Endothelial cell of umbilical vein (primary cell): ENCODE measurements around the gene COG5. TPM values are rescaled to one million over a fixed set of nuclear protein-coding genes. Genes with fewer than 3 reads are reported as not detected.

ENCODE experiments used
- BruUV-seq: library from RNA; stranded (reverse); fragments of 400-500 nt; replicated peaks from 2 replicates; lab custom pipeline; 2021; lab: Mats Ljungman, UMichigan
- CTCF ChIA-PET: fragments of 300-600, 350-600 bp; sonication (Branson Sonifier 250); formaldehyde crosslinking; loops from one replicate; lab custom pipeline; 2021; ENCODE audit warnings: antibody characterized with exemption, inconsistent platforms; lab: Charles Lee
- POLR2A ChIA-PET: fragments of 300-600, 350-600 bp; sonication (Branson Sonifier 250); formaldehyde crosslinking; loops from one replicate; lab custom pipeline; 2021; ENCODE audit warnings: antibody characterized with exemption, inconsistent platforms; lab: Charles Lee
- DNase-seq: peaks from one replicate; pipeline ENCODE4 v3.0.0-alpha.2; 2011; ENCODE audit warnings: low read depth, low spot score
- FAIRE-seq: peaks from 2 replicates; lab custom pipeline; 2011; peaks lifted over from hg19 to GRCh38; lab: Jason Lieb, UNC
- H2AFZ ChIP-seq: 2 replicates; pipeline ENCODE4 v1.6.0; 2012; ENCODE audit warnings: low read depth, low read length, control low read depth, inconsistent platforms
- H3K27ac ChIP-seq: 2 replicates; pipeline ENCODE4 v1.5.1; 2011; ENCODE audit warnings: low read depth, mild to moderate bottlenecking, control low read depth, low read length, moderate library complexity; ENCODE audit not compliant: insufficient read depth
- H3K27me3 ChIP-seq, 2 experiments: 2 replicates each; pipeline versions ENCODE4 v1.6.0 to v1.6.1; 2011; ENCODE audit warnings: low read length in 2 of 2, mixed read lengths in 1 of 2; ENCODE audit not compliant: control insufficient read depth in 2 of 2, insufficient read depth in 2 of 2
- H3K36me3 ChIP-seq, 2 experiments: 2 replicates in 1 of 2; 3 replicates in 1 of 2; pipeline ENCODE4 v1.5.1; 2011; ENCODE audit warnings: low read length in 2 of 2, mild to moderate bottlenecking in 1 of 2, moderate library complexity in 1 of 2; ENCODE audit not compliant: control insufficient read depth in 2 of 2, insufficient read depth in 2 of 2; ENCODE audit errors: extremely low read depth in 1 of 2
- H3K4me1 ChIP-seq: 3 replicates; pipeline ENCODE4 v1.5.1; 2011; ENCODE audit warnings: mild to moderate bottlenecking, low read length; ENCODE audit not compliant: control insufficient read depth, insufficient read depth; ENCODE audit errors: extremely low read depth
- H3K4me2 ChIP-seq: 2 replicates; pipeline ENCODE4 v1.6.1; 2011; ENCODE audit warnings: low read length, control low read depth, mixed read lengths; ENCODE audit not compliant: insufficient read depth
- H3K4me3 ChIP-seq, 3 experiments: fragments of 200-600 bp in 1 of 3; sonication (generic), shearing (Covaris generic) in 1 of 3; replicated peaks in 1 of 3; 2 replicates each; pipeline ENCODE4 v1.5.1; 2011 to 2016; ENCODE audit warnings: control low read depth in 3 of 3, low read length in 3 of 3, mild to moderate bottlenecking in 2 of 3, inconsistent platforms in 1 of 3, low read depth in 1 of 3, moderate library complexity in 1 of 3; ENCODE audit not compliant: insufficient read depth in 1 of 3
- H3K79me2 ChIP-seq: 2 replicates; pipeline ENCODE4 v1.6.0; 2012; ENCODE audit warnings: low read length, inconsistent platforms; ENCODE audit not compliant: control insufficient read depth, insufficient read depth
- H3K9ac ChIP-seq: replicated peaks from 2 replicates; pipeline ENCODE3; 2011; ENCODE audit warnings: low read length, control low read depth; ENCODE audit not compliant: insufficient read depth; ENCODE audit errors: extremely low read depth
- H3K9me1 ChIP-seq: replicated peaks from 3 replicates; pipeline ENCODE4 v1.6.0; 2011; ENCODE audit warnings: mild to moderate bottlenecking, low read length; ENCODE audit not compliant: control insufficient read depth, insufficient read depth; ENCODE audit errors: extremely low read depth
- H3K9me3 ChIP-seq: replicated peaks from 2 replicates; pipeline ENCODE4 v1.5.1; 2012; ENCODE audit warnings: low read length, inconsistent platforms; ENCODE audit not compliant: control insufficient read depth, insufficient read depth
- H4K20me1 ChIP-seq: replicated peaks from 2 replicates; pipeline ENCODE3; 2011; ENCODE audit warnings: mild to moderate bottlenecking, low read length; ENCODE audit not compliant: control insufficient read depth, insufficient read depth; ENCODE audit errors: extremely low read depth
- CTCF ChIP-seq, 2 donors: IDR thresholded peaks; 1 replicate in 1 of 2; 2 replicates in 1 of 2; pipeline ENCODE4 v1.5.1; 2011; ENCODE audit warnings: low read length in 2 of 2, mild to moderate bottlenecking in 2 of 2, moderate library complexity in 2 of 2, control low read depth in 1 of 2, inconsistent platforms in 1 of 2, low read depth in 1 of 2; ENCODE audit not compliant: insufficient read depth in 1 of 2; ENCODE audit errors: extremely low read depth in 1 of 2
- EZH2 ChIP-seq: IDR thresholded peaks from 2 replicates; pipeline ENCODE4 v1.6.1; 2012; ENCODE audit warnings: borderline replicate concordance, low read depth, mild to moderate bottlenecking, moderate library complexity, low read length, inconsistent platforms; ENCODE audit not compliant: severe bottlenecking
- FOS ChIP-seq: IDR thresholded peaks from 2 replicates; pipeline ENCODE4 v1.6.1; 2011; ENCODE audit warnings: mild to moderate bottlenecking, low read length, moderate library complexity, borderline replicate concordance; ENCODE audit not compliant: insufficient read depth
- GATA2 ChIP-seq: IDR thresholded peaks from 2 replicates; pipeline ENCODE4 v1.7.0; 2011; ENCODE audit warnings: low read depth, mild to moderate bottlenecking, moderate library complexity, mixed read lengths, low read length; ENCODE audit not compliant: insufficient read length, insufficient read depth
- JUN ChIP-seq: IDR thresholded peaks from 2 replicates; pipeline ENCODE4 v1.6.1; 2011; ENCODE audit warnings: borderline replicate concordance, low read depth; ENCODE audit not compliant: insufficient read length, insufficient read depth
- MAX ChIP-seq: IDR thresholded peaks from 2 replicates; pipeline ENCODE4 v1.6.1; 2011; ENCODE audit not compliant: insufficient read depth, insufficient read length
- MYC ChIP-seq: IDR thresholded peaks from one replicate; pipeline ENCODE4 v1.6.1; 2011; ENCODE audit warnings: mild to moderate bottlenecking, low read depth, low read length
- POLR2A ChIP-seq: IDR thresholded peaks from 2 replicates; pipeline ENCODE4 v1.6.1; 2012; ENCODE audit warnings: low read depth, mild to moderate bottlenecking, control low read depth, low read length
- POLR2AphosphoS5 ChIP-seq: IDR thresholded peaks from 2 replicates; pipeline ENCODE4 v1.6.1; 2012; ENCODE audit warnings: low read depth, mild to moderate bottlenecking, control low read depth, low read length, moderate library complexity; ENCODE audit not compliant: insufficient read depth
- dilution Hi-C: fragments of 300-500 bp; cut with MboI; formaldehyde crosslinking; loops from one replicate; pipeline ENCODE4 v1.15.0; 2019; ENCODE audit warnings: low sequenced_read_pairs; ENCODE audit not compliant: extremely low pct_ligation_motif_present
- intact Hi-C: fragments of 100-400 bp; cut with micrococcal nuclease; formaldehyde crosslinking; loops from one replicate; pipeline ENCODE4 v1.10.0; 2022
- polyA plus RNA-seq, 4 experiments: library from polyadenylated mRNA; depleted of rRNA in 3 of 4; stranded (reverse) in 3 of 4; unstranded in 1 of 4; fragments of >200 nt; gene quantifications; 2 replicates each; pipeline versions ENCODE4 v1.2.1 to v1.2.3, GENCODE V29; 2011 to 2012; ENCODE audit warnings: missing spikeins in 1 of 4
- total RNA-seq: library from RNA; stranded (reverse); gene quantifications from 2 replicates; pipeline ENCODE4 v1.2.3, GENCODE V29; 2021

Gene COG5
- total and polyA plus RNA-seq, 2 donors (not counting 3 experiments of a cell fraction or from before 2014, with no cell fraction given), result 18.8 to 45.3 TPM

GRCh38 chr7:107309296-107309695 lies 254.4 kb downstream of the COG5 start:
- no peaks in the 10 kb centered on the region for H3K27me3 ChIP-seq
- dilution Hi-C loops, result no loop called here
- no peaks in the 10 kb centered on the region for H4K20me1 ChIP-seq
- no peaks in the 10 kb centered on the region for H3K36me3 ChIP-seq
- no peaks in the 10 kb centered on the region for H3K4me1 ChIP-seq
- intact Hi-C loops, result no loop called here
- no peak overlapping the region for H3K4me2 ChIP-seq
- ChIA-PET POLR2A (no interaction called here), CTCF (no interaction called here)
- H3K79me2 ChIP-seq, result no peaks in the 10 kb centered on the region
- FAIRE-seq, result no peak
- H2AFZ ChIP-seq, result no peak overlapping the region
- no peak overlapping the region for H3K27ac ChIP-seq
- no peak for TF ChIP-seq GATA2
- TF ChIP-seq EZH2, result no peak
- no peak for TF ChIP-seq FOS
- no peak for TF ChIP-seq POLR2A
- no peak for TF ChIP-seq JUN
- TF ChIP-seq POLR2AphosphoS5, result no peak
- no TSS peak for BruUV-seq
- H3K9me1 ChIP-seq, result no peaks in the 10 kb centered on the region
- H3K4me3 ChIP-seq, result no peak overlapping the region
- H3K9ac ChIP-seq, result no peak overlapping the region
- no peak for DNase-seq
- no peaks in the 10 kb centered on the region for H3K9me3 ChIP-seq

- dilution Hi-C loops, result no loop called here
Measured at GRCh38 chr7:107304636-107305035, 259.1 kb downstream of the COG5 start.

More at GRCh38 chr7:107304636-107305035, 259.1 kb downstream of the COG5 start:
- DNase-seq, result no peak
- intact Hi-C loops, result no loop called here
- no peak overlapping the region for H3K4me2 ChIP-seq
- H3K9ac ChIP-seq, result no peak overlapping the region
- FAIRE-seq, result no peak
- H3K9me1 ChIP-seq, result no peaks in the 10 kb centered on the region
- no peak overlapping the region for H2AFZ ChIP-seq
- TF ChIP-seq MAX, result no peak
- TF ChIP-seq POLR2A, result no peak
- no peak for TF ChIP-seq MYC
- no peak for TF ChIP-seq EZH2
- no peak for TF ChIP-seq POLR2AphosphoS5
- no peak for TF ChIP-seq FOS
- TF ChIP-seq GATA2, result no peak
- TF ChIP-seq CTCF (IDR thresholded peaks at IDR 0.05; ENCODE audit: extremely low read depth in 1 of 2, insufficient read depth in 1 of 2, low read depth in 1 of 2, low read length in 2 of 2), result no peak
- TF ChIP-seq JUN, result no peak
- ChIA-PET POLR2A (no interaction called here), CTCF (no interaction called here)
- H3K4me3 ChIP-seq, result no peak overlapping the region
- no peaks in the 10 kb centered on the region for H3K4me1 ChIP-seq
- no peaks in the 10 kb centered on the region for H3K36me3 ChIP-seq
- no peaks in the 10 kb centered on the region for H4K20me1 ChIP-seq
- no TSS peak for BruUV-seq
- no peaks in the 10 kb centered on the region for H3K79me2 ChIP-seq
- H3K27ac ChIP-seq, result no peak overlapping the region
- H3K9me3 ChIP-seq, result no peaks in the 10 kb centered on the region
- H3K27me3 ChIP-seq, result no peaks in the 10 kb centered on the region
